HEK293 (cell line): ENCODE measurements around the gene KCNK2.

Experiments
- CTCF ChIA-PET: fragments of 350-600 bp; formaldehyde crosslinking; extraction: SDS; loops from one replicate; lab custom pipeline; 2021; ENCODE audit warnings: antibody characterized with exemption; lab: Yijun Ruan, JAX
- POLR2A ChIA-PET: fragments of 300-600 bp; formaldehyde crosslinking; extraction: SDS; loops from one replicate; lab custom pipeline; 2020; ENCODE audit warnings: antibody characterized with exemption, inconsistent platforms; lab: Yijun Ruan, JAX
- H3K27ac ChIP-seq: fragments of 200-500 bp; sonication (Bioruptor generic); 2 replicates; pipeline ENCODE4 v1.5.1; 2014; ENCODE audit warnings: low read depth, low read length, control low read depth, inconsistent platforms; ENCODE audit errors: extremely low read depth
- H3K36me3 ChIP-seq, 2 experiments: fragments of 200-500 bp in 1 of 2; sonication (Bioruptor generic) in 1 of 2; 1 replicate in 1 of 2; 2 replicates in 1 of 2; pipeline ENCODE4 v1.5.1; 2014 to 2017; ENCODE audit warnings: inconsistent platforms in 2 of 2, low read length in 2 of 2; ENCODE audit not compliant: control insufficient read depth in 2 of 2, insufficient read depth in 1 of 2
- H3K4me1 ChIP-seq: fragments of 200-500 bp; sonication (Bioruptor generic); 2 replicates; pipeline ENCODE4 v1.5.1; 2014; ENCODE audit warnings: mild to moderate bottlenecking, low read length, inconsistent platforms; ENCODE audit not compliant: control insufficient read depth, insufficient read depth
- H3K4me3 ChIP-seq: 2 replicates; pipeline ENCODE4 v1.5.1; 2011; ENCODE audit warnings: low read depth, mild to moderate bottlenecking, control low read depth, low read length, moderate library complexity
- H3K9me3 ChIP-seq: fragments of 200-500 bp; sonication (Bioruptor generic); 2 replicates; pipeline ENCODE4 v1.5.1; 2014; ENCODE audit warnings: low read depth, low read length, inconsistent platforms; ENCODE audit not compliant: control insufficient read depth, insufficient read depth
- HIC1 ChIP-seq: fragments of 450-650 bp; formaldehyde crosslinking; IDR thresholded peaks from 2 replicates; pipeline ENCODE4 v1.5.1; 2016; ENCODE audit warnings: missing biosample characterization, missing genetic modification characterization
- SETDB1 ChIP-seq: IDR thresholded peaks from one replicate; pipeline ENCODE4 v1.6.1; 2017; ENCODE audit warnings: mild to moderate bottlenecking, low read length, moderate library complexity, mixed read lengths; ENCODE audit not compliant: insufficient read length
- TRIM28 ChIP-seq: IDR thresholded peaks from 2 replicates; pipeline ENCODE4 v1.6.1; 2011; ENCODE audit warnings: low read length, control low read depth, borderline replicate concordance
- ZNF133 ChIP-seq: fragments of 450-650 bp; formaldehyde crosslinking; IDR thresholded peaks from 2 replicates; pipeline ENCODE4 v1.5.1; 2016; ENCODE audit warnings: missing biosample characterization, missing genetic modification characterization
- ZNF157 ChIP-seq: fragments of 450-650 bp; formaldehyde crosslinking; IDR thresholded peaks from 2 replicates; pipeline ENCODE4 v1.5.1; 2016; ENCODE audit warnings: missing biosample characterization, missing genetic modification characterization
- ZNF26 ChIP-seq: fragments of 450-650 bp; formaldehyde crosslinking; IDR thresholded peaks from 2 replicates; pipeline ENCODE4 v1.5.1; 2016; ENCODE audit warnings: missing biosample characterization, missing genetic modification characterization
- ZNF266 ChIP-seq: fragments of 450-650 bp; formaldehyde crosslinking; IDR thresholded peaks from 2 replicates; pipeline ENCODE4 v1.5.1; 2016; ENCODE audit warnings: missing biosample characterization, missing genetic modification characterization, low read depth
- ZNF341 ChIP-seq: fragments of 450-650 bp; formaldehyde crosslinking; IDR thresholded peaks from 2 replicates; pipeline ENCODE4; 2016; ENCODE audit warnings: low read depth, missing biosample characterization, missing genetic modification characterization
- ZNF394 ChIP-seq: fragments of 450-650 bp; formaldehyde crosslinking; IDR thresholded peaks from 2 replicates; pipeline ENCODE4 v1.5.1; 2016; ENCODE audit warnings: missing biosample characterization, missing genetic modification characterization, mild to moderate bottlenecking, moderate library complexity, borderline replicate concordance
- ZNF560 ChIP-seq: fragments of 450-650 bp; formaldehyde crosslinking; IDR thresholded peaks from 2 replicates; pipeline ENCODE4 v1.5.1; 2017; ENCODE audit warnings: missing biosample characterization, missing genetic modification characterization, borderline replicate concordance
- ZNF830 ChIP-seq: fragments of 450-650 bp; IDR thresholded peaks from 2 replicates; pipeline ENCODE4 v1.5.0; 2018; ENCODE audit warnings: missing biosample characterization, missing genetic modification characterization, low read depth, mild to moderate bottlenecking, moderate library complexity
- TF ChIP-seq, protein P1 (sequence below): fragments of 450-650 bp; IDR thresholded peaks from 2 replicates; pipeline ENCODE4 v1.5.1; 2018; ENCODE audit warnings: missing biosample characterization, missing genetic modification characterization
- TF ChIP-seq, protein P2 (sequence below): fragments of 450-650 bp; formaldehyde crosslinking; IDR thresholded peaks from 2 replicates; pipeline ENCODE4 v1.5.1; 2017; ENCODE audit warnings: missing biosample characterization, missing genetic modification characterization
- TF ChIP-seq, protein P3 (sequence below): fragments of 450-650 bp; formaldehyde crosslinking; IDR thresholded peaks from 2 replicates; pipeline ENCODE4 v1.5.1; 2016; ENCODE audit warnings: missing biosample characterization, missing genetic modification characterization, borderline replicate concordance

KCNK2 gene

GRCh38 chr1:215198021-215198420 is 115.5 kb downstream of the KCNK2 start:
- ChIA-PET POLR2A (no interaction called here), CTCF (interaction anchor here (0.7 kb wide), 1 partner anchor 298 kb away, joined by 3 read pairs; no protein-coding TSS in a partner anchor)
- no peak for TF ChIP-seq TRIM28
- Histone ChIP-seq H3K9me3 (no peaks in the 10 kb centered on the region), H3K36me3 (no peaks in the 10 kb centered on the region), H3K27ac (no peak overlapping the region), H3K4me1 (no peaks in the 10 kb centered on the region), H3K4me3 (no peak overlapping the region)

- Histone ChIP-seq H3K4me3 (no peak overlapping the region), H3K4me1 (no peaks in the 10 kb centered on the region), H3K27ac (no peak overlapping the region), H3K36me3 (no peaks in the 10 kb centered on the region), H3K9me3 (no peaks in the 10 kb centered on the region)
- POLR2A ChIA-PET: no interaction called here
- CTCF ChIA-PET: no interaction called here
- TF ChIP-seq ZNF341 (tag by site-specific recombination) (no peak), ZNF133 (no peak), ZNF26 (no peak), SETDB1 (no peak), ZNF830 (tag by site-specific recombination) (no peak), ZNF157 (tag by site-specific recombination) (no peak), ZNF394 (tag by site-specific recombination) (no peak), ZNF560 (no peak), ZNF266 (tag by site-specific recombination) (no peak), HIC1 (tag by site-specific recombination) (no peak)
- TF ChIP-seq, protein P1, sequence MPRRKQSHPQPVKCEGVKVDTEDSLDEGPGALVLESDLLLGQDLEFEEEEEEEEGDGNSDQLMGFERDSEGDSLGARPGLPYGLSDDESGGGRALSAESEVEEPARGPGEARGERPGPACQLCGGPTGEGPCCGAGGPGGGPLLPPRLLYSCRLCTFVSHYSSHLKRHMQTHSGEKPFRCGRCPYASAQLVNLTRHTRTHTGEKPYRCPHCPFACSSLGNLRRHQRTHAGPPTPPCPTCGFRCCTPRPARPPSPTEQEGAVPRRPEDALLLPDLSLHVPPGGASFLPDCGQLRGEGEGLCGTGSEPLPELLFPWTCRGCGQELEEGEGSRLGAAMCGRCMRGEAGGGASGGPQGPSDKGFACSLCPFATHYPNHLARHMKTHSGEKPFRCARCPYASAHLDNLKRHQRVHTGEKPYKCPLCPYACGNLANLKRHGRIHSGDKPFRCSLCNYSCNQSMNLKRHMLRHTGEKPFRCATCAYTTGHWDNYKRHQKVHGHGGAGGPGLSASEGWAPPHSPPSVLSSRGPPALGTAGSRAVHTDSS (tag by site-specific recombination): no peak
- TF ChIP-seq, protein P2, sequence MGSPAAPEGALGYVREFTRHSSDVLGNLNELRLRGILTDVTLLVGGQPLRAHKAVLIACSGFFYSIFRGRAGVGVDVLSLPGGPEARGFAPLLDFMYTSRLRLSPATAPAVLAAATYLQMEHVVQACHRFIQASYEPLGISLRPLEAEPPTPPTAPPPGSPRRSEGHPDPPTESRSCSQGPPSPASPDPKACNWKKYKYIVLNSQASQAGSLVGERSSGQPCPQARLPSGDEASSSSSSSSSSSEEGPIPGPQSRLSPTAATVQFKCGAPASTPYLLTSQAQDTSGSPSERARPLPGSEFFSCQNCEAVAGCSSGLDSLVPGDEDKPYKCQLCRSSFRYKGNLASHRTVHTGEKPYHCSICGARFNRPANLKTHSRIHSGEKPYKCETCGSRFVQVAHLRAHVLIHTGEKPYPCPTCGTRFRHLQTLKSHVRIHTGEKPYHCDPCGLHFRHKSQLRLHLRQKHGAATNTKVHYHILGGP (tag by site-specific recombination): no peak
- TF ChIP-seq, protein P3, sequence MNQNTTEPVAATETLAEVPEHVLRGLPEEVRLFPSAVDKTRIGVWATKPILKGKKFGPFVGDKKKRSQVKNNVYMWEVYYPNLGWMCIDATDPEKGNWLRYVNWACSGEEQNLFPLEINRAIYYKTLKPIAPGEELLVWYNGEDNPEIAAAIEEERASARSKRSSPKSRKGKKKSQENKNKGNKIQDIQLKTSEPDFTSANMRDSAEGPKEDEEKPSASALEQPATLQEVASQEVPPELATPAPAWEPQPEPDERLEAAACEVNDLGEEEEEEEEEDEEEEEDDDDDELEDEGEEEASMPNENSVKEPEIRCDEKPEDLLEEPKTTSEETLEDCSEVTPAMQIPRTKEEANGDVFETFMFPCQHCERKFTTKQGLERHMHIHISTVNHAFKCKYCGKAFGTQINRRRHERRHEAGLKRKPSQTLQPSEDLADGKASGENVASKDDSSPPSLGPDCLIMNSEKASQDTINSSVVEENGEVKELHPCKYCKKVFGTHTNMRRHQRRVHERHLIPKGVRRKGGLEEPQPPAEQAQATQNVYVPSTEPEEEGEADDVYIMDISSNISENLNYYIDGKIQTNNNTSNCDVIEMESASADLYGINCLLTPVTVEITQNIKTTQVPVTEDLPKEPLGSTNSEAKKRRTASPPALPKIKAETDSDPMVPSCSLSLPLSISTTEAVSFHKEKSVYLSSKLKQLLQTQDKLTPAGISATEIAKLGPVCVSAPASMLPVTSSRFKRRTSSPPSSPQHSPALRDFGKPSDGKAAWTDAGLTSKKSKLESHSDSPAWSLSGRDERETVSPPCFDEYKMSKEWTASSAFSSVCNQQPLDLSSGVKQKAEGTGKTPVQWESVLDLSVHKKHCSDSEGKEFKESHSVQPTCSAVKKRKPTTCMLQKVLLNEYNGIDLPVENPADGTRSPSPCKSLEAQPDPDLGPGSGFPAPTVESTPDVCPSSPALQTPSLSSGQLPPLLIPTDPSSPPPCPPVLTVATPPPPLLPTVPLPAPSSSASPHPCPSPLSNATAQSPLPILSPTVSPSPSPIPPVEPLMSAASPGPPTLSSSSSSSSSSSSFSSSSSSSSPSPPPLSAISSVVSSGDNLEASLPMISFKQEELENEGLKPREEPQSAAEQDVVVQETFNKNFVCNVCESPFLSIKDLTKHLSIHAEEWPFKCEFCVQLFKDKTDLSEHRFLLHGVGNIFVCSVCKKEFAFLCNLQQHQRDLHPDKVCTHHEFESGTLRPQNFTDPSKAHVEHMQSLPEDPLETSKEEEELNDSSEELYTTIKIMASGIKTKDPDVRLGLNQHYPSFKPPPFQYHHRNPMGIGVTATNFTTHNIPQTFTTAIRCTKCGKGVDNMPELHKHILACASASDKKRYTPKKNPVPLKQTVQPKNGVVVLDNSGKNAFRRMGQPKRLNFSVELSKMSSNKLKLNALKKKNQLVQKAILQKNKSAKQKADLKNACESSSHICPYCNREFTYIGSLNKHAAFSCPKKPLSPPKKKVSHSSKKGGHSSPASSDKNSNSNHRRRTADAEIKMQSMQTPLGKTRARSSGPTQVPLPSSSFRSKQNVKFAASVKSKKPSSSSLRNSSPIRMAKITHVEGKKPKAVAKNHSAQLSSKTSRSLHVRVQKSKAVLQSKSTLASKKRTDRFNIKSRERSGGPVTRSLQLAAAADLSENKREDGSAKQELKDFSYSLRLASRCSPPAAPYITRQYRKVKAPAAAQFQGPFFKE (tag by site-specific recombination): no peak
These were observed 117.6 kb downstream of the KCNK2 start for GRCh38 chr1:215200121-215200520.
